HEK293T (cell line): ENCODE results near the gene RNF183.

Experiments
- ARNT ChIP-seq: fragments of 450-650 bp; IDR thresholded peaks from 2 replicates; pipeline ENCODE4 v1.6.1; 2017; ENCODE audit warnings: mild to moderate bottlenecking
- BHLHE40 ChIP-seq: fragments of 450-650 bp; IDR thresholded peaks from 2 replicates; pipeline ENCODE4 v1.6.1; 2016; ENCODE audit warnings: mild to moderate bottlenecking, moderate library complexity, borderline replicate concordance
- FOXA1 ChIP-seq: fragments of 450-650 bp; IDR thresholded peaks from 2 replicates; pipeline ENCODE4 v1.6.1; 2016; ENCODE audit warnings: mild to moderate bottlenecking
- SP1 ChIP-seq: fragments of 450-650 bp; IDR thresholded peaks from 2 replicates; pipeline ENCODE4 v1.6.1; 2017
- ZNF384 ChIP-seq: fragments of 450-650 bp; IDR thresholded peaks from 2 replicates; pipeline ENCODE4 v1.6.1; 2016

- TF ChIP-seq ZNF384 (no peak), FOXA1 (no peak), ARNT (no peak), BHLHE40 (no peak), SP1 (no peak)
Observed at GRCh38 chr9:113255438-113255837, 47.7 kb downstream of the RNF183 start.
